Neural crest cell (in vitro differentiated cells): ENCODE results near the gene SYNE2. TPM values are rescaled to one million over a fixed set of nuclear protein-coding genes. Genes with fewer than 3 reads are reported as not detected.

Experiments used
- DNase-seq: peaks from one replicate; pipeline ENCODE4 v3.0.0; 2021; ENCODE audit warnings: low read depth, mixed read lengths, low spot score
- H3K27ac Mint-ChIP-seq: one replicate; pipeline ENCODE4 v1.8.0; 2021; ENCODE audit warnings: mild to moderate bottlenecking, mixed read lengths; ENCODE audit not compliant: unreplicated experiment
- H3K27me3 Mint-ChIP-seq: 2 replicates; pipeline ENCODE4 v1.8.0; 2021; ENCODE audit warnings: low read depth, mild to moderate bottlenecking, mixed read lengths
- H3K36me3 Mint-ChIP-seq: 2 replicates; pipeline ENCODE4 v1.8.0; 2021; ENCODE audit warnings: low read depth, mild to moderate bottlenecking, mixed read lengths
- H3K4me1 Mint-ChIP-seq: 2 replicates; pipeline ENCODE4 v1.8.0; 2021; ENCODE audit warnings: mixed read lengths
- H3K4me3 Mint-ChIP-seq: one replicate; pipeline ENCODE4 v1.8.0; 2021; ENCODE audit warnings: mild to moderate bottlenecking, mixed read lengths
- H3K9me3 Mint-ChIP-seq: 2 replicates; pipeline ENCODE4 v1.8.0; 2021; ENCODE audit warnings: mixed read lengths
- CTCF ChIP-seq: fragments of 200-600 bp; sonication (generic); conservative IDR thresholded peaks from 2 replicates; pipeline ENCODE4 v1.5.0; 2021; ENCODE audit warnings: antibody characterized with exemption, mild to moderate bottlenecking
- total RNA-seq: library from RNA; stranded (reverse); gene quantifications from 2 replicates; pipeline ENCODE4 v1.2.1, GENCODE V29; 2021

Gene SYNE2
- total RNA-seq, 1 donor from 2014 or later = 84.8 TPM

GRCh38 chr14:64118892-64119291, 266.1 kb downstream of the SYNE2 start:
- H3K4me1 Mint-ChIP-seq = no peaks in the 10 kb centered on the region
- no peaks in the 10 kb centered on the region for H3K27me3 Mint-ChIP-seq
- H3K36me3 Mint-ChIP-seq = peaks cover 14% of the 10 kb centered on the region

GRCh38 chr14:64119500-64119899, 266.7 kb downstream of the SYNE2 start:
- Mint-ChIP-seq H3K27ac (peak overlapping the region; percentile 58), H3K4me3 (no peak overlapping the region), H3K36me3 (peaks cover 14% of the 10 kb centered on the region), H3K27me3 (no peaks in the 10 kb centered on the region), H3K4me1 (no peaks in the 10 kb centered on the region), H3K9me3 (no peaks in the 10 kb centered on the region)
- DNase-seq = no peak
- TF ChIP-seq CTCF = no peak

More at GRCh38 chr14:64118892-64119291, 266.1 kb downstream of the SYNE2 start:
- no peak for DNase-seq
- H3K4me3 Mint-ChIP-seq = no peak overlapping the region
- no peak for TF ChIP-seq CTCF
- no peaks in the 10 kb centered on the region for H3K9me3 Mint-ChIP-seq
- no peak overlapping the region for H3K27ac Mint-ChIP-seq

GRCh38 chr14:64119980-64120379, 267.2 kb downstream of the SYNE2 start:
- Mint-ChIP-seq H3K4me3 (no peak overlapping the region), H3K4me1 (no peaks in the 10 kb centered on the region), H3K27ac (no peak overlapping the region), H3K36me3 (peaks cover 12% of the 10 kb centered on the region), H3K27me3 (no peaks in the 10 kb centered on the region), H3K9me3 (no peaks in the 10 kb centered on the region)
- DNase-seq = no peak
- TF ChIP-seq CTCF = no peak

- no peak overlapping the region for H3K4me3 Mint-ChIP-seq
- no peak for TF ChIP-seq CTCF
- H3K4me1 Mint-ChIP-seq = no peaks in the 10 kb centered on the region
- H3K36me3 Mint-ChIP-seq = peaks cover 25% of the 10 kb centered on the region
- H3K27ac Mint-ChIP-seq = no peak overlapping the region
- H3K27me3 Mint-ChIP-seq = no peaks in the 10 kb centered on the region
- DNase-seq = no peak
- H3K9me3 Mint-ChIP-seq = no peaks in the 10 kb centered on the region
Measured at GRCh38 chr14:64123241-64123822, 270.5 kb downstream of the SYNE2 start.

GRCh38 chr14:64125270-64125669, 272.5 kb downstream of the SYNE2 start:
- no peaks in the 10 kb centered on the region for H3K9me3 Mint-ChIP-seq
- no peak overlapping the region for H3K27ac Mint-ChIP-seq
- H3K4me1 Mint-ChIP-seq = no peaks in the 10 kb centered on the region
- peaks cover 26% of the 10 kb centered on the region for H3K36me3 Mint-ChIP-seq
- H3K27me3 Mint-ChIP-seq = no peaks in the 10 kb centered on the region
- H3K4me3 Mint-ChIP-seq = no peak overlapping the region
- no peak for TF ChIP-seq CTCF
- no peak for DNase-seq
